GM12873 (cell line): ENCODE measurements around the gene OR6F1.

Experiments used
- CTCF ChIP-seq: IDR thresholded peaks from 2 replicates; pipeline ENCODE4 v1.5.1; 2012; ENCODE audit warnings: low read depth, mild to moderate bottlenecking, moderate library complexity, low read length, control low read depth; ENCODE audit not compliant: insufficient read depth; ENCODE audit errors: missing control alignments

OR6F1 gene

GRCh38 chr1:247669225-247669624 lies 47.2 kb downstream of the OR6F1 start:
- no peak for TF ChIP-seq CTCF
